Esophagus muscularis mucosa (tissue), 4 donors: ENCODE data around the gene AFAP1L2. TPM values are rescaled to one million over a fixed set of nuclear protein-coding genes. Genes with fewer than 3 reads are reported as not detected.

ENCODE experiments used
- DNase-seq: peaks from one replicate; pipeline ENCODE4 v3.0.0-alpha.2; 2017; ENCODE audit errors: extremely low spot score
- H3K27ac ChIP-seq, 4 donors: fragments of 200-600 bp; sonication (generic); replicated peaks in 1 of 4; 1 replicate in 3 of 4; 2 replicates in 1 of 4; pipeline ENCODE4 v1.5.1; 2016 to 2019; ENCODE audit warnings: mild to moderate bottlenecking in 1 of 4
- H3K27me3 ChIP-seq, 4 donors: fragments of 200-600 bp; sonication (generic); one replicate each; pipeline versions ENCODE4 v1.5.1 to v1.6.0; 2016 to 2019
- H3K36me3 ChIP-seq, 4 donors: fragments of 200-600 bp; sonication (generic); one replicate each; pipeline ENCODE4 v1.5.1; 2016 to 2019
- H3K4me1 ChIP-seq, 4 donors: fragments of 200-600 bp; sonication (generic); one replicate each; pipeline ENCODE4 v1.5.1; 2016 to 2019
- H3K4me3 ChIP-seq, 4 donors: fragments of 200-600 bp; sonication (generic); 1 replicate in 2 of 4; 2 replicates in 2 of 4; pipeline ENCODE4 v1.5.1; 2016 to 2019; ENCODE audit warnings: mild to moderate bottlenecking in 4 of 4, moderate library complexity in 1 of 4
- H3K9me3 ChIP-seq, 4 donors: fragments of 200-600 bp; sonication (generic); 1 replicate in 3 of 4; 2 replicates in 1 of 4; pipeline ENCODE4 v1.5.1; 2016 to 2019
- EP300 ChIP-seq: sonication (generic); formaldehyde crosslinking; IDR thresholded peaks from one replicate; pipeline ENCODE4 v1.6.1; 2017; ENCODE audit warnings: antibody characterized with exemption
- POLR2A ChIP-seq: fragments of 450-650 bp; IDR thresholded peaks from one replicate; pipeline ENCODE4 v1.6.1; 2017; ENCODE audit warnings: antibody characterized with exemption, moderate library complexity, mild to moderate bottlenecking, low read depth
- POLR2AphosphoS5 ChIP-seq, 2 donors: sonication (generic); formaldehyde crosslinking; IDR thresholded peaks; one replicate each; pipeline ENCODE4 v1.6.1; 2017; ENCODE audit warnings: antibody characterized with exemption in 2 of 2
- WGBS: methylation state at CpG from one replicate; pipeline ENCODE4 v1.1.5; 2018; 5-methylcytosine and 5-hydroxymethylcytosine counted together
- intact Hi-C: fragments of 100-400 bp; cut with DNase I; formaldehyde crosslinking; loops from one replicate; pipeline ENCODE4 v1.15.1; 2023
- total RNA-seq, 4 donors: library from RNA; depleted of rRNA; stranded (reverse); fragments of >200 nt; gene quantifications; one replicate each; pipeline versions ENCODE4 v1.1.0 to v1.2.1, GENCODE V29; 2016
- TF ChIP-seq, protein P1 (sequence below), 3 experiments: fragments of 200-600 bp in 2 of 3; fragments of 450-650 bp in 1 of 3; sonication (generic) in 2 of 3; IDR thresholded peaks; one replicate each; pipeline ENCODE4 v1.5.1; 2017 to 2019; ENCODE audit warnings: antibody characterized with exemption in 3 of 3, mild to moderate bottlenecking in 2 of 3, moderate library complexity in 1 of 3

AFAP1L2 gene
- total RNA-seq, 4 donors from 2014 or later, result 18.5 to 23.2 (median 19.9) TPM

DNA sequence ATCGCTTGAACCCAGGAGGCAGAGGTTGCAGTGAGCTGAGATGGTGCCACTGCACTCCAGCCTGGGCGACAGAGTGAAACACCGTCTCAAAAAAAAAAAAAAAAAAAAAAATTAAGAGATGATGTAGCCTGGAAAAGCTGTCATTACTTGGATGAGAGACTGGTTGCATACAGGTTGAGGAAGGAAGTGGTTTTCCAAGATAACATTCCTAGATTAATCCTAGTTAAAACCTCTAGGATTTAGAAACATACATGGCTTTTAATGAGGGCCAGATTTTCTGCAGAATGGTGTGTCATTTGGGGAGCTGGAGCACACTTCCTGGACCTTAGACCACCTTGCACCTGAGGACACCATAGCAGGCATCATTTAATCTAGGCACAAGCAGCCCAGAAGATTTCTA lies 147.5 kb downstream of the AFAP1L2 start:
- no peak overlapping the region for H3K27ac ChIP-seq
- intact Hi-C loops, result no loop called here
- WGBS, result 71% methylated on average over 3 of the region's 3 CpGs

DNA sequence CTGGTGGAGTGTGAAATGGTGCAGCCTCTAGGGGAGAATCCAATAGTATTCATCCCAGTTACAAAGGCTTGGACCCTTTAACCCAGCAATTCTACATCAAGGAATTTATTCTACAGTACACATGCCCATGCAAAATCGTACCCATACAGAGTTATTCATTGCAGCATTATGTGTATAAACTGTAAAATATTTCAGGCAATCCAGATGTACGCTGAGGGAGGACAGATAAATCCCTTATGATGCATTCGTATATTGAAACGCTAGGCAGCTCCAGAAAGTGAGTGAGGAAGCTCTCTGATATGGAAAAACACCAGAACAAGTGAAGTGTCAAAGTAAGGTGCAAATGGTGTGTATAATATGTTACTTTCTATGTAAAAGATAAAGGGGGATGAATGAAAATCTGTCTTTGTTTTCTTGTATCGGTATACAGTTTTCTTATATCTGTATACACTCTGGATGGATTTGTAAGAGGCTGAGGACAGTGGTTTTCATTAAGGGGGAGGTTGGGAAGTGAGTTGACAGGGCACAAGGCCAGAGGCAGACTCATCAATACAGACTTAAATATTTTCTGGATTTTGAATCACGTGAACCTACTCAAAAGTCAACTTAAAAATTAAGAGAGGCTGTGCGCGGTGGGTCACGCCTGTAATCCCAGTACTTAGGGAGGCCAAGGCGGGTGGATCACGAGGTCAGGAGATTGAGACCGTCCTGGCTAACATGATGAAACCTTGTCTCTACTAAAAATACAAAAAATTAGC lies 148.1 kb downstream of the AFAP1L2 start:
- no peaks in the 10 kb centered on the region for H3K9me3 ChIP-seq
- TF ChIP-seq EP300 (no peak), POLR2A (no peak), POLR2AphosphoS5 (IDR thresholded peaks at IDR 0.05) (no peak)
- TF ChIP-seq, protein P1, sequence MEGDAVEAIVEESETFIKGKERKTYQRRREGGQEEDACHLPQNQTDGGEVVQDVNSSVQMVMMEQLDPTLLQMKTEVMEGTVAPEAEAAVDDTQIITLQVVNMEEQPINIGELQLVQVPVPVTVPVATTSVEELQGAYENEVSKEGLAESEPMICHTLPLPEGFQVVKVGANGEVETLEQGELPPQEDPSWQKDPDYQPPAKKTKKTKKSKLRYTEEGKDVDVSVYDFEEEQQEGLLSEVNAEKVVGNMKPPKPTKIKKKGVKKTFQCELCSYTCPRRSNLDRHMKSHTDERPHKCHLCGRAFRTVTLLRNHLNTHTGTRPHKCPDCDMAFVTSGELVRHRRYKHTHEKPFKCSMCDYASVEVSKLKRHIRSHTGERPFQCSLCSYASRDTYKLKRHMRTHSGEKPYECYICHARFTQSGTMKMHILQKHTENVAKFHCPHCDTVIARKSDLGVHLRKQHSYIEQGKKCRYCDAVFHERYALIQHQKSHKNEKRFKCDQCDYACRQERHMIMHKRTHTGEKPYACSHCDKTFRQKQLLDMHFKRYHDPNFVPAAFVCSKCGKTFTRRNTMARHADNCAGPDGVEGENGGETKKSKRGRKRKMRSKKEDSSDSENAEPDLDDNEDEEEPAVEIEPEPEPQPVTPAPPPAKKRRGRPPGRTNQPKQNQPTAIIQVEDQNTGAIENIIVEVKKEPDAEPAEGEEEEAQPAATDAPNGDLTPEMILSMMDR (IDR thresholded peaks at IDR 0.05), result no peak
- WGBS, result 90% methylated on average over 12 of the region's 12 CpGs

More for the DNA sequence above, 147.5 kb downstream of the AFAP1L2 start:
- Histone ChIP-seq H3K27me3 (no peaks in the 10 kb centered on the region), H3K9me3 (no peaks in the 10 kb centered on the region), H3K36me3 (no peaks in the 10 kb centered on the region), H3K4me3 (no peak overlapping the region), H3K4me1 (peaks cover 0 to 16% (median 11%) of the 10 kb centered on the region in 4 donors)
- no peak for TF ChIP-seq POLR2AphosphoS5 (IDR thresholded peaks at IDR 0.05)
- no peak for TF ChIP-seq EP300
- TF ChIP-seq POLR2A, result no peak
- TF ChIP-seq, protein P1 (IDR thresholded peaks at IDR 0.05), result no peak
- no peak for DNase-seq

DNA sequence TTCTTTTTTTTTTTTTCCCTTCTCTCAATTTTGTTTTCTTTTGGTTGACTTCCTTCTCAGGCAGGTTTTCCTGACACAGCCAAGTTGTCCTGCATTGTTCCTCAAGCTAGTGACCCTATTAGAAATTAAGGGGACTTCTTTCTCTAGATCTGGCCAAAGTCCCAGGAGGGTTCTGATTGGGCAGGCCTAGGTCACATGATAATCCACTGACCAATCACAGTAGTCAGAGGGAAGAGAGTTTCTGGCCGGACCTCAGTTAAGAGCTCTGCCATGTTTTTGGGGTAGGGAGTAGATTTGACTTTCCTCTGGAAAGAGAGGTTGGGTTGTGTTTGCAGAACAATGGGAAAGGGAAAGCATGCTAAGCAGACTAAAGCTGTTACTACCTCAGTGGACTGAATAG lies 149.1 kb downstream of the AFAP1L2 start:
- no peaks in the 10 kb centered on the region for H3K36me3 ChIP-seq
- no peak overlapping the region for H3K4me3 ChIP-seq
- intact Hi-C loops, result no loop called here
- H3K4me1 ChIP-seq, result peaks cover 0 to 9% (median 5%) of the 10 kb centered on the region in 4 donors
- H3K27ac ChIP-seq, result no peak overlapping the region
- no peaks in the 10 kb centered on the region for H3K9me3 ChIP-seq
- no peak for DNase-seq
- TF ChIP-seq POLR2A, result no peak
- no peak for TF ChIP-seq POLR2AphosphoS5 (IDR thresholded peaks at IDR 0.05)
- no peak for TF ChIP-seq EP300
- TF ChIP-seq, protein P1 (IDR thresholded peaks at IDR 0.05), result no peak
- 100% methylated on average over 1 of the region's 1 CpG for WGBS
- peaks cover 0 to 7% (median 0%) of the 10 kb centered on the region in 4 donors for H3K27me3 ChIP-seq

More for the DNA sequence above, 148.1 kb downstream of the AFAP1L2 start:
- no peaks in the 10 kb centered on the region for H3K36me3 ChIP-seq
- intact Hi-C loops, result no loop called here
- H3K27me3 ChIP-seq, result peaks cover 0 to 3% (median 0%) of the 10 kb centered on the region in 4 donors
- H3K4me1 ChIP-seq, result peaks cover 0 to 14% (median 9%) of the 10 kb centered on the region in 4 donors
- no peak for DNase-seq
- no peak overlapping the region for H3K4me3 ChIP-seq
- no peak overlapping the region for H3K27ac ChIP-seq

DNA sequence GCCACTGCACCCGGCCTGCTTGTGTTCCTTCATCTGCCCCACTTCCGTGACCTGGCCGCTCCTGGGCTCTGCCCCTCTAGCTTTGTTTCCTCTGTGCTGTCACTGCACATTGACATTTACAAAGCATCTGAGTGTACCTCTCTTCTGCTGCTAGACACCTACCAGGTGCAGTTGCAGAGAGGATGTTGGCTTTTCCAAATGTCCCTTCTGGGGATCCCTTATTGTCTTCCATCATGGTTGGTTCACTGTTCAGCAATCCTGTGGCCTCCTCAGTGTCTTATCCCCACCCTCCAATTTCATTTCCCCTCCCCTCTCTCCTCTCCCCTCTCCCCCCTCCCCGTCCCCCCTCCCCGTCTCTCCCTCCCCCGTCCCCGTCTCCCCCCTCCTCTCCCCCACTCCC lies 151.4 kb downstream of the AFAP1L2 start:
- no peaks in the 10 kb centered on the region for H3K36me3 ChIP-seq
- no peak overlapping the region for H3K4me3 ChIP-seq
- peaks cover 0 to 7% (median 0%) of the 10 kb centered on the region in 4 donors for H3K27me3 ChIP-seq
- H3K9me3 ChIP-seq, result no peaks in the 10 kb centered on the region
- no peak for DNase-seq
- intact Hi-C loops, result no loop called here
- H3K27ac ChIP-seq, result no peak overlapping the region
- H3K4me1 ChIP-seq, result peaks cover 0 to 7% (median 3%) of the 10 kb centered on the region in 4 donors
- WGBS, result 97% methylated on average over 3 of the region's 7 CpGs
- no peak for TF ChIP-seq EP300
- TF ChIP-seq, protein P1 (IDR thresholded peaks at IDR 0.05), result no peak
- no peak for TF ChIP-seq POLR2AphosphoS5 (IDR thresholded peaks at IDR 0.05)
- TF ChIP-seq POLR2A, result no peak
